Measurements from ENCODE around the gene GFOD1.
A peak's percentile ranks its signal among the peaks of the same experiment; 100 is the strongest.
"Not testable (repeated sequence)": the region's sequence is repeated elsewhere in the genome, so short reads cannot be mapped to it uniquely, and the experiment has no call there.

The GFOD1 gene

DNA sequence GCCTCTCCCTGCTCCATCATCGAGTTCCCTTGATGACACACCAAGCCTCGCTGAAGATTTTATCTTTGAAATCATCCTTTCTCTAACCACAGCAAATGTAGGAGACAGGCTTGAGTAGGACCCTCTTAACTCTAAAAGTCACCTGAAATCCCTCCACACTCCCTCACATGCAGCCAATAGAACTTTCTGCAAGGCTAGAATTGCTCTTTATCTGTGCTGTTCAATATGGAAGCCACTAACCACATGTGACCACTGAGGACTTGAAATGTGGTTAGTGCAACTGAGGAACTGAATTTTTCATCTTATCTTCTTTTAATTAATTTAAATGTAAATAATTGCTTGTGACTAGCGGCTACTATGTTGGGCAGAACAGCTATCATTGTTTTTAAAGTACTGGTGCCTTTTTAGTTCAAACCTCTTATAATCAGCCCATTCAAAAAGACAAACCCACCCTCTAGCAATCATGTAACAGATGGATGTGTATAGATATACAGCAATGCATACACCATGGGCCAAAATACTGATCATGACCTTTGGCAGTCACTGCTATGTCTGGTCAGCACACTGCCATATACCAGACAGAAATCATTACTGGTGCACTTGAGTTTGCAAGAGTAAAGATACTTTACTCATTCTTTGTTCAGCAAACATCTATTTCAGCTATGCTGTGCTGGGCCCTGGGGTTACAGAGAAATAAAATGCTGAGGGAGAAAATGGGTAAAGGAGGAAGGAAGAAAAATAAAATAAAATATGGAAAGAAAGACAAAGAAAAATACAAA is 50.0 kb downstream of the GFOD1 start:
- DNase-seq, result no peak

DNA sequence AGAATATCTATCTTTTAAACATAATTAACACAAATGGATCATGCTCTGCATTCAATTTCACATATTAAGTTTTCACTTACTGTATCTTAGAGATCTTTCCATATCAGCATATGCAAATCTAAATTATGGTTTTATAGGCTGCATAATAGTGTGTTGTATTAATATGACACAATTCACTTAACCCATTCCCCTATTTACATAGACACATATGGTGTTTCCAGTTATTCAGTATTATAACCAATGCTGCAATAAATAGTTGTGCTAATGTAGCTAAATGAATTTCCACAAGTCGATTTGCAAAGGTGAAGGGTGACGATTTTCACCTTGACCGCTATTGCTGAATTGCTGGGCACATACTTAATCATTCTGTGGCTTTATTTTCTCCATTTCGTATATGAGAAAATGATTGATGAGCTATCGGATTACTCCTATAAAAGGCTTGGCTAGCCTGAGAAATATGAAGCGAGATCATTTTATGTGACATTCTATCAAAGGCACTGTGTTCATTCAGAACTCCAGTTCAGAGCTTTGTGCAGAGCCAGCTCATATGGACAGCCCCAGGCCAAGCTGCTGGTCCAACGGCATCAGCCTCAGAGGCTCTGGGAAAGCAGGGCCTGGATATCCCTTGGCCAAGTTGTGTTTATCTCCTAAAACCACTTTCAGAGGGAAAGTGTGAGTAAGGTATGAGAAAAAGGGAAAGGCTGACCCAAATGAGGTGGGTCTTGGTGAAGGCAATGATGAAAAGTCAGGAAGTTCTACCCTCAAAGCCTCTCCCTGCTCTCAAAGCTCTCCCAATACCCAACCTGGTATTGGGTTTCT is 50.8 kb downstream of the GFOD1 start:
- no peak for DNase-seq

DNA sequence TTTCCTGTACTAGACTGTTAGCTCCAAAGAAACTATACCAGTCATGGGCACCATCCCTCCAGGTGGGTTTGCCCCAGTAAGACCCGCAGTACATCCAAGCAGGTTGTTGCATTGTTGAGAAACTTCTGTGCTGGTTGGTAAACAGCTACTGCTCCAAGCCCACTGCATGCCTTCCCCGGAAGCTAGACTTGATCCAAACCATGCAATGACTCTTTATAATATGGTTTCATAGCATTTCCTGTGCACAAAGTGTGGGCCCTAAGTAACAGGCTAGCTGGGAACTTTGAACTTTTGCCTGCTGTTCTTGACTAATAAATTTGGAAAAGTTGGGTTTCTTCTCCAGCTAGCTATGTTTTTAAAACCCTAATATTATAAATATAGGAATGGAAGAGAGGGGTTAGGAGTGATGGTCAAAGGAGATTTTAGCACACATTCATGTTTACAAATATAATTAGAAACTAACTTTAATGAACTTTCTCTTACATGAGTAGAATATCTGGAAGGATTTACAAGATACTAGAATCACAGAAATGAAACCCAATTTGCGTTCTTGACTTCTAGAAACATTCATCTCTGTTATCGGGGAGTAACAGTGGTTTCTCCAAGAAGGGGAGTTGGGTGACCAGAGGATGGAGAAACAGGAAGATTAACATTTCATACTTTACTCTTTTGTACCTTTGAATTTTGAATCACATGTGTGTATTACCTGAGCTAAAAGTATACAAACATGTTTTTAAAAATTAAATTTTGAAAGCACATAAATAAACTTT is 51.7 kb downstream of the GFOD1 start:
- no peak for DNase-seq

DNA sequence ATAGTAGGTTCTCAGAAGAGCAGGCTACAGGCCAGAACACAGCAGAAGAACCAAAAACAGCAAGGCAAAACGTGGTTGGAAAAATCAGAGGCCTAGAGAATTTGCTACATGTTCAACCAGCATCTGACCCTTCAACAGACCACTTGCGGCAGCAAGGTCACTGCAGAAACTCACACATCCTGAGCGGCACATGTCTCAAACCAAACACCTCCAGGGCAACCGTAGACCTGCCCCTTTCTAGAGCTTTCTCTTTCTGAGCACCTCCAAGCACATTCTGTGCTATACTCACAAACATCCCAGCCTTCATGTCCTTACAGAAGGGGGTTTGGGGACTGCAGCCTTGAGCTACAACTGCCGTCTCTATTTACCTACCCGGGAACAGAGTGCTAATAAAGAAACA is 52.6 kb downstream of the GFOD1 start:
- no peak for DNase-seq

DNA sequence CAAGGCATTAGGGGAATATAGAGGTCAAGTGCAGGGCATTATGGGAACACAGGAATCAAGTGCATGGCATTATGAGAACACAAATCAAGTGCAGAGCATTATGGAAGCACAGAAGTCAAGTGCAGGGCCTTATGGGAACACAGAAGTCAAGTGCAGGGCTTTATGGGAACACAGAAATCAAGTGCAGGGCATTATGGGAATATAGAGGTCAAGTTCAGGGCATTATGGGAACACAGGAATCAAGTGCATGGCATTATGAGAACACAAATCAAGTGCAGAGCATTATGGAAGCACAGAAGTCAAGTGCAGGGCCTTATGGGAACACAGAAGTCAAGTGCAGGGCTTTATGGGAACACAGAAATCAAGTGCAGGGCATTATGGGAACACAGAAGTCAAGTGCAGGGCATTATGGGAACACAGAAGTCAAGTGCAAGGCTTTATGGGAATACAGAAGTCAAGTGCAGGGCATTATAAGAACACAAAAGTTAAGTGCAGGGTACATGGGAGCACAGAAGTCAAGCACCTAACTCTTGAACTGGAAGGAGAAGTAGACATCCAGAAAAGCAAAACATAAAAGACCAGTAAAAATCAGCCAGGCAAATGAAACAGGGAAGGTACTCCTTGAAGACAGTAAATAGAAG is 53.1 kb downstream of the GFOD1 start:
- DNase-seq, result not testable (repeated sequence)

DNA sequence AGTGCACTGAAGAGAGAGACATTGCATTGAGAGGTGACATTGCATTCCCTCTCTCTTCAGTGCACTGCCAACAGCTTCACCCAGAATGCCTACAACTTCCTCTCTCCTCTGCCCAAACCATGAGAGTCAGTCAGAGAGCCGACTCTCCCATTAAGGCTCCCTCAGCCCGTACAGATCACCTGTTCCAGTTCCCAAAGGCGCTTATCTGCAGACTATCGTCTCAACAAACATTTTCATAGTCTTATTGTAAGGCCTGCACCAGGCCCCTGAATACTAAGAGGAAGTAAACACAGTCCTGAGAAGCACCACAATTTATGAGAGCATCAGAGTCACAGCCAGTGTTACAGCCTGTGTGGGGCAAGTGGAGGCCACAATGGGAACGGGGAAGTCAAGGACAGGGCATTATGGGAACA is 53.7 kb downstream of the GFOD1 start:
- no peak for DNase-seq

DNA sequence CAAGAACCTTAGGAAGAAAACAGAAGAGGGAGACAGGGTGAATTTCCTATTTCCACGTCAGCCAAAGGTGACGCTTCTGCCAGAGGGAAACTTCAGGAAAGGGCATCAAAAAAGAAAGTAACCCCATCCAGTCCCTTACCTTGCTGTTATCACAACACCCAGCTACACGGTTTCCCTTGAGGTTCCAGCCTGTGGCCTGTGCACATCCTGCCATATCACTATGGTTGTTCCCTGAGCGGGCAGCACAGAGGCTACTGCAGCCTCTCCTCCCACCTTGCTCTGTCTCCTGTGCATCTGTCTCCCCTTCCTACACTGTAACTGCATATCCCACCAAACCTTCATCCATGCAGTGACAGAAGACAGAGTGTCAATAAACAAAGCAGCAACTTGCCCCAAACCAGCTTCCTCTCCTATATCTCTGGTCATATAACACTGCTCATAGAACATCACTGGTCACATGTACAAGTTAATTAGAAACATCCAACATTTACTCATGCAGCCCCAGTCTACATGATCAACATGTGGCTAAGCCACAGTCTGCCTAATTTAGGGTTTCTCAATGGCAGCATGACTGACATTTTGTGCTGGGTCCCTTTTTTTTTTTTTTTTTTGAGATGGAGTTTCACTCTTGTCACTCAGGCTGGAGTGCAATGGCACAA is 54.7 kb downstream of the GFOD1 start:
- no peak for DNase-seq

DNA sequence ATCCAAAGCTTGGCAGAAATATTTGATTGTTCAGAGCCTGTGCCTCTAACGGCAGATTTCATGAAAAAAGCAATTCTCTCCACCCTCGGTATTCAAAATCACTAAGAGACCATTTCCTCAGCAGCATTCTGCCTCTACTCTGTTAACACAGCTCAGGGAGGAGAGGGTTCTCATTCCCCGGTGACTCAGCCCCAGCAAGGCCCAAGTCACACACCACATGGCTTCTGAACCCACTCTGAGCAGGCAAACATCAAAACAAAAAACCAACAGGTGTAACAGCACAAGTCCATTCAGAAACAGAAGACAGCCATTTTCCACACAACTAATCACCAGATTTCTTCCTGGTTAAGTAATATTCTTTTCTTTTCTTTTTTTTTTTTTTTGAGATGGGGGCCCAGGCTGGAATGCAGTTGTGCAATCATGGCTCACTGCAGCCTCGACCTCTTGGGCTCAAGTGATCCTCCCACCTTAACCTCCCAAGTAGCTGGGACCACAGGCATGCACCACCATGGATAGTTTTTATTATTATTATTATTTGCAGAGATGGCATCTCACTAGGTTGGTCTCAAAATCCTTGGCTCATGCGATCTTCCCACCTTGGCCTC is 55.4 kb downstream of the GFOD1 start:
- DNase-seq, result peak; percentile 44

DNA sequence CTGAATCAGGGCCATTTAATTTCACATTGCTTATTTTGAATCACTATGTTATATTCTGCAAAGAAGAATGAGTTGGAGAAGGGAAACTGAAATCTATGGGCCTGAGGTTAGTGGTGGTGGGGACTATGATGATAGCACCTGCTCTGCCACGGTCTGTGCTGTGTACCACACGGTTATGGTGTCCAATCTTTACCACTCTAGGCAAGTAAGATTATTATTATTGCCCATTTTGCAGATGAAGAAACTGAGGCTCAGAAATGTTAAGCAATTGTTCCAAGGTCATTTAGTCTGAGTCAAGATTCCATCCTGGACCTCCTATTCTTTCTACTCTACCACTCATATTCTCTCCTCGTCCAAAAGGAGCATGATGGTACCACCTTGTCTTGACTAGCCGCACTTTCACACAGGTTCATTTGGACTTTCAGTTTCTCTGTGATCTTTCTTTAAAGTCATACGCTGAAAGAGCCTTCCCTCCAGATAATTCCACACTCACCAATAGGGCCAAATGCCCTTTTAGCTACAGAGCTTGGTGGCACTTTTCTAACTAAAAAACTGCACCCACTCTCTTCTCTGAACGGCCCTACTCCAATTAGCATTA is 56.2 kb downstream of the GFOD1 start:
- DNase-seq, result no peak

DNA sequence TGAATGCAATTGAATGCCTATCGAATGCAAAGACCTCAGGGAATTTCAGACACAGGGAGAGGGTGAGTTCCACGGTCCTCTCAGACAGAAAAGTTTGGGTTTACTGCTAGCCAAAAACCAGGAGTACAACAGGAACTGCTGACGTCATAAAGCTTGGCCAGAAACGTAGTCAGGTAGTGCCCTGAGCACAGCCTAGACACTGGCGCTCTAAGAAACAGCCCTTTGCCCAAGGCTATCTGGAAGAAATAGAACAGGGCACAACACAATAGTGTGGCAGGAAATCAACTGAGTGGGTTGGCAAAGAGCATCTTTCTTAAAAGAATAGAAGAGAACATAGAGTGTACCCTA is 58.0 kb downstream of the GFOD1 start:
- no peak for DNase-seq

DNA sequence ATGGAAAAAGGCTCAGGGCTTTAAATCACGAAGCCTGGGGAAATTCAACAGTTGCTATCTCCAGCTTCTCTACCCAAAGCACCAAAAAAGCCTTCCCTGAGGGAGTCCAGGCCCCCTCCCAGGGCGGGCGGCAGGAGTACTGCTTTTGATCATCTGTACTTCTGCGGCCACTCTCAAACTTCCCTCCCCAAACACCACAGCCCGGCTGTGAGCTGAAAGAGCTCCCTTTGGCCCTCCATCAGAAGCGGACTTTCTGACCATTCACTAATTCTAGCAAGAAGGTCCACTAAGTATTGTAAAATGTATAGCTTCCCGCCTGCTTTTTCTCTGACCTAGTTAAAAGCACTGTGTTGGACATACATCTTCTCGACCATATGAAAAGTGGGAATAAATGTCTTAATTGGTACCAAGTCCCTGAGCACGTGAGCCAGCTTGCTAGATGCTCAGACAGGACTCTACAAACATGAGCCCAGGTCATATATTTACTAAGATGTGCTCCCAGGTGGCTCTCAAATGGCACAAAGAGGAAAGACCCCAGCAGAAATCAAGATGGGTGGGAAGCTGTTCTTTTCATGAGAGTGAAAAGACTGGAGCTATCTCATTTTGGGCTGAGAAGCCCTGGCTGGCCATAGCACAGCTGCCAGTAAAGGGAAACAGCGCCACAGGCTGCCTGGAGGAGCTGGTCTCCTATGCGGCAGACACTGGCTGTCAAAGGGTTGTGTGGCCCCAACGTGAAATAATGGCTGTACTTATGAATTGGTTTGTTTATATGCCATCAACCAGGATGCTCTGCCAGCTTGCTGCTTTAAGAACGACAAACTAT is 58.6 kb downstream of the GFOD1 start:
- DNase-seq, result no peak

DNA sequence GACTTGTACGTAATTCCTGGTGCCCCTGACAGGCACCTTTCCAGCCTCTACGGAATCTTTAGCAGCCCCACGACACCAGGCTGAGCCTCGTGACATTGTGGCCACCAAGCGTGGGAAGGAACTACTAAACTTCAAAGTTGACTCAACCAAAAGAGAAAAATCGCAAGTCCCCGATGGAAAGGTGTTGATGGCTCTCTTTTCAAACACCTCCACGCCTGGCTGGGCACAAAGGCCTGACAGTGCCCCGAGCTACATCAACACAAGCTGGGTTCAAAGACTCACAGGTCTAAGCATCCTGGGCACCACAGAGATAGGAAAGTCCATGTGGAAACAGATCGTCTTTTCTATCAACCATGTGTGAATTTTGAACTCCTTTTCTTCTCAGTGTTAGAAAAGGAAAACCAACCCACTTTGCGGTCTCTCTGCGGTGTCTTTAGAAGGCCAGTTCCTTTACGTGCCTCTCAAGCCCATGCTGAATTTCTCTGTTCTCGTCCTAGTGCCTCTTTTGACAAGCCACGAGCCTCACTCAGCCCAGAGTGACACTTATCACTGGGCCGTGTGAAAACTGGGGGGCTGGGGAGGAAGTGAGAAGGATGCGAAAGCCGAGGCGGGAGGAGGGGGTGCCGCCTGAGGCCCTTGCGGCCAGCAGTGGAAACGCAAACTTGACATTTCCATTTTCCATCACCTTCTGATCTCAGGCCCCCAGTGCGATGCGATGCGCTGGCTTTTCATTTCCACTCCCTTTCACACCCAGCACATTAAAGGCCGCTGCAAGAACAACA is 59.4 kb downstream of the GFOD1 start:
- no peak for DNase-seq

DNA sequence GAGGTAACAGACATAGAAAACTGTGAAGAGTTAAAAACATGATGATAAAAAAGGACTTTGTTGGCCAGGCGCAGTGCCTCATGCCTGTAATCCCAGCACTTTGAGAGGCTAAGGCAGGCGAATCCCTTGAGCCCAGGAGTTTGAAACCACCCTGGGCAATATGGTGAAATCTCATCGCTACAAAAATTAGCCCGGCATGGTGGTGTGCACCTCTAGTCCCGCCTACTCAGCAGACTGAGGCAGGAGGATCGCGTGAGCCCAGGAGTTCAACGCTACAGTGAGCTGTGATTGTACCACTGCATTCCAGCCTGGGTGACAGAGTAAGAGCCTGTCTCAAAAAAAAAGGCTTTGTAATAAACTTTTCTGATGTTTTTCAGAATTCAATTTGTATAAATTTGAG is 60.1 kb downstream of the GFOD1 start:
- DNase-seq, result no peak

DNA sequence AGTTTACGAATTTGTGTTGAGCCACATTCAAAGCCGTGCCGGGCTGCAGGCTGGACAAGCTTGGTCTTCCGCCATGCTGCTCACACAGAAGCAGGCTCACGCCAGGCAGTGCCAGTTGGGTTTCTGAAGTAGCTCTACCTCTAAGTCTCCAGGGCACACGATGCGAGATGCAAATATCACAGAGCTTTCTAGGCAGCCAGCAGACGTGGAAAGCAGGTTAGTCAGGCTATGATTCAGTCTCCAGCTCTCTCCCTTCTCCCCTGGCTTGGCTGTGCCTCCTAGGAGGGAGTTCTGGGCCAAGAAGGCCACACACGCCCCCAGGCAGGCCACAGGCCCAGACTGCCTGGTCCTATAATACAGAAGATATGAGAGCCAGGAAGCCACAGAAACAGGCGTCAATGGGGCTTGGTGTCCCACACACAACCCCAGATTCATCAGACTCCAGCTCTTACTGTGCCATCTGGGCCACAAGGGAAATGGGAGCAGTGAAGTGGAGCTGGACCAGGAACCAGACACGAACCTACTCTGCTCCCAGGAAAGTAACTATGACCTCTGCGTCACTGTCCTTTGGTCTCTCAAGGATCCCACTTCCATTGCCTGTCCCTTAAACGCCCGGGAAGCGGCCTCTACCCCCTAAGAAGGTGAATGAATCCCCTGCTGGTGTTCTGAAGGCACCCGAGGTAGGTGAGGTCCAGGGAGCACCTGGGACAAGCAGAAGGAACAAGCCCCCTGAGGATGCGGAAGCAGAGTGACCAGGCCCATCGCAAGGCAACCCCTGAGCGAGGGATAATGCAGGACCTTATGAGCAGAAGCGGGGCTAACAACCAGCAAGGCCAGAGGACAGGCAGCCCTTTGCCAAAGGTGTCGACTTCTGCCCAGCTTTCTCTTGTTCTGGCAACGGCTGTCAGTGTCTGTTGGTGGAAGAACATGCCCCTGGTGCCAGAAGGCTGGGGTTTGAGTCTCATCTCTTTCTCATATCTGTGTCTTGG is 61.2 kb downstream of the GFOD1 start:
- DNase-seq, result peak; percentile 61

DNA sequence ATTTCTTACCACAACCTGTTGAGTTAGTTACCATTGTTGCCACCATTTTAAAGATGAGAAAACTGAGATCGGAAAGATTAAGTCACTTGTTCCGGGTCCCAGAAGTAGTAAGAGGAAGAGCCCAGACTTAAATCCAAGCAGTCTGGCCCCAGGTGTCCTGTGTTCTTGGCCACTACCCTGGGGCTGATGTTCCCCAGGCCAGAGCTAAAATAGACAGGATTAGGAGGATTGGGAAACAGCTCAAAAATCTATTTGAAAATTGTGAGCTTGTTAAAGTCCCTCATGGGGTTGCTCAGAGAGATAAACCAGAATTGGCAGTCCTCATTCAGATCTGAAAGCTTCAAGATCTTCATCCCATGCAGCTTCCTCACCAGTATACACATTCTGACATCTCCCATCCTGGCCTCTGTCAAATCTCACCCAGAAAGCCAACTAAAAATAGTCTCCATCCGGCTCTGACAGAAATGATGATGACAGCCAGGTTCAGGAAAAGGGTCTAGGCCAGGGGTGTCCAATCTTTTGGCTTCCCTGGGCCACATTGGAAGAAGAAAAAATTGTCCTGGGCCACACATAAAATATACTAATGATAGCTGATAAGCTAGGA is 62.0 kb downstream of the GFOD1 start:
- no peak for DNase-seq

DNA sequence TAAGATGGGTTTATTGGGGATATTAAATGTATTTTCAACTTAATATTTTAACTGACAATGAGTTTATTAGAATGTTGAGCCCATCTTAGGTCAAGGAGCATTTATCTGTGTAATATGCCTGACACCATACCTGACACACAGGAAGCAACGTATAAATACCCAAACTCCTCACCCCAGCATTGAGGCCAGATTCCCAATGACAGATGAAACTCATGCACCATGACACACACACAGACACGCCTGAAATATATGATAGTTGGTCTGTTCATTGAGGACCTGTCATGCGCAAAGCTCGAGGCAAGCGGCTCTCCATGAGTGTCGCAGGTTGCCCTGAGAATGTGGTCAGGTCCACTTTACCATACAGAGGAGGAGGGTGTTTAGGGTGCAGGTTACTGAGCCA is 64.1 kb downstream of the GFOD1 start:
- no peak for DNase-seq

DNA sequence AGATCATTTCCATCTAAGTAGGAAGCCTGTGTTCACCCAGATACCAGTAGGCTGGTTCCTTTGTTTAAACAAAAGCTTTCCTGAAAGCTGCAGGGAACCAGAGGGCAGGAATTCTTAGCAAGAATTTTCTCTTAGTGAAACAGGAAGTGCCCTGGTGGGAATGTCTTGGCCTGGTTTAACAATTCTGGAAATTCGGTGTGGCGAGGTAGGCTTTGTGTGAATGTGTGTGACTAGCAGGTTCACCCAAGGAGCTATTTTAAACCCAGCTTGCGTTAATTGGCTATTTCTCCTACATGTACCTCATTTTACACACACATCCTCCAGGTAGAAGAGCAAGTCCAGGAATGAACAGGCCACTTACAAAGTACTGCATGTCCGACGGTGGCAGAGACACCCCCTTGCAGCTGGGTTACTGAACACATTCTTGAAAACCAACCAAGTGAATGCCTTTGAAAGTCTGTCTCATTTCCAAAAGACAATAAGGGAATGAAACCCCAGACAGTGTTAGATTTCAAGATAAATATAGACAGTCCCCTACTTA is 64.6 kb downstream of the GFOD1 start:
- no peak for DNase-seq

Data from EL (cell line).